ENCODE data around the gene PRM3. TPM values are rescaled to one million over a fixed set of nuclear protein-coding genes. Genes with fewer than 3 reads are reported as not detected.

Gene PRM3
- total and polyA plus RNA-seq, 2 of the 8 experiments (the other 6 are each of a cell fraction or from before 2014, with no cell fraction given): not detected

DNA sequence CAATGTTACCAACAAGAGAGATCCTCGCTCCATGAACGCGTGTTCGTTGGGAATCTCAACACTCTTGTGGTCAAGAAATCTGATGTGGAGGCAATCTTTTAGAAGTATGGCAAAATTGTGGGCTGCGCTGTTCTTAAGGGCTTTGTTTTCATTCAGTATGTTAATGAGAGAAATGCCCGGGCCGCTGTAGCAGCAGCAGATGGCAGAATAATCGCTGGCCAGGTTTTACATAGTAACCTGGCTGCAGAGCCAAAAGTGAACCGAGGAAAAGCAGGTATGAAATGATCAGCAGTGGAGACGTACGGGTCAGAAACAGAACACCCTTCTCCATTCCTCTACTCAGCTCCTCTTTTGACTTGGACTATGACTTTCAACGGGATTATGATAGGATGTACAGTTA, 30.8 kb downstream of the PRM3 start:
- Histone ChIP-seq H2AFZ (ENCODE audit: low read length) (no peak overlapping the region), H2BK120ac (replicated peaks; ENCODE audit: low read depth, low read length) (no peak overlapping the region), H2BK15ac (ENCODE audit: low read length) (no peak overlapping the region), H3K4me3 (ENCODE audit: extremely low read depth in 1 of 4, insufficient read depth in 2 of 4, low read depth in 3 of 4, low read length in 4 of 4) (no peak overlapping the region), H4K5ac (ENCODE audit: insufficient read length, low read depth, low read length) (no peak overlapping the region), H3K9ac (replicated peaks in 1 of 4; ENCODE audit: extremely low read depth in 1 of 4, low read depth in 3 of 4, low read length in 3 of 4) (no peak overlapping the region), H3K79me1 (ENCODE audit: low read depth, low read length) (no peaks in the 10 kb centered on the region), H3K4ac (replicated peaks; ENCODE audit: insufficient read length, low read depth, low read length) (no peak overlapping the region), H4K91ac (replicated peaks; ENCODE audit: insufficient read length, low read length) (no peak overlapping the region), H3K23ac (ENCODE audit: insufficient read length) (no peak overlapping the region), H3K4me1 (replicated peaks in 1 of 4; ENCODE audit: control insufficient read depth in 3 of 4, insufficient read depth in 4 of 4, low read length in 3 of 4) (peaks cover 0 to 6% (median 3%) of the 10 kb centered on the region in 4 experiments; a peak in 2 of 7 replicates), H2BK5ac (ENCODE audit: low read depth, low read length) (no peak overlapping the region), H3K56ac (replicated peaks; ENCODE audit: insufficient read length, low read depth, low read length) (no peak overlapping the region), H4K8ac (ENCODE audit: extremely low read depth, insufficient read depth, low read length) (no peak overlapping the region), H2BK20ac (ENCODE audit: low read length) (no peak overlapping the region), H3K27me3 (replicated peaks in 1 of 4; ENCODE audit: control insufficient read depth in 3 of 4, extremely low read depth in 1 of 4, insufficient read depth in 3 of 4, low read length in 3 of 4) (no peaks in the 10 kb centered on the region), H3K9me3 (ENCODE audit: insufficient read depth in 2 of 2, low read depth in 1 of 2, low read length in 1 of 2) (0 out of 4 replicates have a peak, but pooled peaks cover 0 to 3% of the 10 kb centered on the region in 2 experiments), H3K79me2 (ENCODE audit: control insufficient read depth in 1 of 2, insufficient read depth in 2 of 2, low read length in 2 of 2) (no peaks in the 10 kb centered on the region), H3K14ac (ENCODE audit: insufficient read length) (no peak overlapping the region), H3K4me2 (ENCODE audit: insufficient read depth in 1 of 2, low read depth in 2 of 2, low read length in 2 of 2) (no peak overlapping the region), H2AK5ac (ENCODE audit: low read depth, low read length) (no peak overlapping the region), H3K27ac (ENCODE audit: low read depth, low read length) (no peak overlapping the region), H4K20me1 (replicated peaks in 1 of 2; ENCODE audit: control insufficient read depth in 1 of 2, insufficient read depth in 2 of 2, low read length in 2 of 2) (no peaks in the 10 kb centered on the region), H3K23me2 (ENCODE audit: low read depth, low read length) (no peaks in the 10 kb centered on the region; the same call in 1 of the 2 replicates), H3K18ac (ENCODE audit: extremely low read depth, low read length) (no peak overlapping the region), H2BK12ac (ENCODE audit: low read depth, low read length) (no peak overlapping the region), H3K36me3 (ENCODE audit: control insufficient read depth in 2 of 4, insufficient read depth in 4 of 4, low read length in 3 of 4) (no peaks in the 10 kb centered on the region)
- POLR2A ChIA-PET (ENCODE audit: partially characterized antibody): interaction anchor here (3.5 kb wide), 1 partner anchor 12 kb away, joined by 21 read pairs; no protein-coding TSS in a partner anchor
- WGBS, 2 experiments (ENCODE audit: extremely low coverage in 1 of 2, insufficient coverage in 1 of 2, insufficient read length in 1 of 2, insufficient replicate concordance in 2 of 2, low coverage in 1 of 2, low lambda C conversion rate in 2 of 2, missing lambda C conversion rate in 1 of 2): 92% methylated on average over 12 of the region's 12 CpGs; no CpG with 5 or more reads in 1 of the 2 experiments
- FAIRE-seq (no peak), DNase-seq (ENCODE audit: low read depth in 1 of 2, low spot score in 2 of 2) (no peak)
- CTCF ChIA-PET (ENCODE audit: partially characterized antibody): interaction anchor here (1.0 to 1.4 kb wide), 3 partner anchors 9 to 289 kb away, joined by 3 to 4 read pairs (median 3); partner anchors contain the start of gene SOCS1
- TF ChIP-seq KDM4A (IDR thresholded peaks at IDR 0.05; ENCODE audit: low read depth, low read length, severe bottlenecking) (no peak), EP300 (IDR thresholded peaks at IDR 0.05; ENCODE audit: borderline replicate concordance in 1 of 2, low read depth in 2 of 2, low read length in 2 of 2) (no peak), BACH1 (IDR thresholded peaks at IDR 0.05; ENCODE audit: low read length) (no peak)
- TF ChIP-seq, protein P1, sequence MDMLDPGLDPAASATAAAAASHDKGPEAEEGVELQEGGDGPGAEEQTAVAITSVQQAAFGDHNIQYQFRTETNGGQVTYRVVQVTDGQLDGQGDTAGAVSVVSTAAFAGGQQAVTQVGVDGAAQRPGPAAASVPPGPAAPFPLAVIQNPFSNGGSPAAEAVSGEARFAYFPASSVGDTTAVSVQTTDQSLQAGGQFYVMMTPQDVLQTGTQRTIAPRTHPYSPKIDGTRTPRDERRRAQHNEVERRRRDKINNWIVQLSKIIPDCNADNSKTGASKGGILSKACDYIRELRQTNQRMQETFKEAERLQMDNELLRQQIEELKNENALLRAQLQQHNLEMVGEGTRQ (IDR thresholded peaks at IDR 0.05; ENCODE audit: low read length): no peak
